ENCODE results near the gene BCL2L12.

Gene BCL2L12

GRCh38 chr19:49660338-49660961 is 5.3 kb upstream of the BCL2L12 start:
- in situ Hi-C loops (cut with HindIII; ENCODE audit: low sequenced_read_pairs), result no loop called here

DNA sequence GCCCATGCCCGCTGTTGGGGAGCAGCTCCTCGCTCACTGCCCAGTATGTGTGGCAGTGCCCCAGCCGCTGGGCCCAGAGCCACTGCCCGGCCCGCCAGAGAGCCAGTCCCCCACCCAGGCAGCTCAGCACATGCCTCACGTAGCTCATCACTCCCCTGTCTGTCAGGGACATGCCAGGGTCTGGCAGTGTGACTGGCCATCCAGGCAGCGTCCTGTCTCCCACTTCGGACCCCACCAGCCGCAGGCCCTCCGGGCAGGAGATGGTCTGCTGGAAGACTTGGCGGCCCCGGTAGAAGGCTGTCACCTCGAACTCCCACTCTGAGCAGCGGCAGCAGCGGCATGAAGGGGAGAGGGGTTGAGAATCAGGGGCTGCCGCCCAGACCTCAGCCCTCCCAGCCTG is 3.7 kb upstream of the BCL2L12 start:
- in situ Hi-C loops (cut with HindIII; ENCODE audit: low sequenced_read_pairs), result no loop called here

GRCh38 chr19:49663224-49663623 is 2.5 kb upstream of the BCL2L12 start:
- in situ Hi-C loops (cut with HindIII; ENCODE audit: low sequenced_read_pairs), result no loop called here

DNA sequence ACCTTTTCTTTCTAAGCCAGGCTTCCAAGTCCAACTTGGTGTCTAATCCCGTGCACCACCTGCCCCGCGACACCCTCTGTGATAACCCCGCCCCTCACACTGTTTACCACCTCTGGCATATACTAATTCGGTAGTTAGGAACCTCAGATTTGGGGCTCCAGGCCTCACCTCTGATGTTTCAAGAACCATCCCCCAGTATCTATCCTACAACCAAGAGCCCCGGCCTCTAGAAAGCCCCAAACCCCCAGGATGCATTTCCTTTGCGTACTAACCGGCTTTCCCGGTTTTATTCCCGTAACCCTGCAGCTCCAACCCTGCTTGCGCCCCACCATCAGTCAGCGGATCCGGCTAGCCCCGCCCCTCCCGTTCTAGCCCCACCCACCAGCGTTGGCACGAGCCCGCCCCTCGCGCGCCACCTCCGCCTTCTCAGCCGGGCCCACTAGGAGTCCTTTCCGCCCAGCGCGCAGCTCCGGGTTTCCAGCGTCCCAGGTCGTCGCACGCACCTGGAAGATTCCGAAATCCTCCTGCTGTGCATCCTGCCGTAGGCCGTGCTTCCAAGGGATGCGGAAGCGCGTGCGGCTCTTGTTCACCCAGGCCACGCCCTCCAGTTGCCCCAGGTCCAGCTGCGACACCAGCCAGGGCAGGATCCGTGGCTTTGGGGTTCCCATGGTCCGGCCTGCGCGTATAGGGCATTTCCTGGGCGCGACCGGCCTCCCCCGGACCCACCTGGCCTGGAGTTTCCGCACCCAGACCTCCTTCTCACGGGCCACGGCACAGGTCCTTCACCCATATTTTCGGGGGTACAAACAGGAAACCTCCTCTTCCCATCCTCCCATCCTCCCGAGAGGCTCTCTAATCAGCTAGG is 1.3 kb upstream of the BCL2L12 start:
- in situ Hi-C loops (cut with HindIII; ENCODE audit: low sequenced_read_pairs), result no loop called here

GRCh38 chr19:49665036-49665350 is 740 bp upstream of the BCL2L12 start:
- in situ Hi-C loops (cut with HindIII; ENCODE audit: low sequenced_read_pairs), result no loop called here

GRCh38 chr19:49666120-49666444 is 349 bp downstream of the BCL2L12 start:
- in situ Hi-C loops (cut with HindIII; ENCODE audit: low sequenced_read_pairs), result no loop called here

DNA sequence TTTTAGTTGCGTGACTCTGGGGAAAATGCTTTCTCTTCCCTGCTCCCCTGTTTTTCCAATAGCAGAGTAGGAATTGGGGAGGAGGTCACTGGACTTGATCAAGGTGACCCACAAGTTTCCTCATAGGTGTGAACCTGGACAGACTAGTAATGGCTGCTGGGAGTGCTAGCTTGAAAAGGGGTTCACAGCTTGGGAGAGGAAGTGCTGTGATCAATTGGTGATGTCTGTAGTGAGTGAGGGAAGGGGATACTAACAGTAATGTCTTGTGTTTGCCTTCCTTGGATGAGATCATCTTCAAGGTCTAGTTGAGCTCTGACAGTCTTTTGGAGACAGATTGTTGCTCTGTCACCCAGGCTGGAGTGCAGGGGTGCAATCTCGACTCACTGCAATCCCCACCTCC is 1.7 kb downstream of the BCL2L12 start:
- in situ Hi-C loops (cut with HindIII; ENCODE audit: low sequenced_read_pairs), result no loop called here

- in situ Hi-C loops (cut with HindIII; ENCODE audit: low sequenced_read_pairs), result no loop called here
These were observed 3.8 kb downstream of the BCL2L12 start for GRCh38 chr19:49669516-49669915.

DNA sequence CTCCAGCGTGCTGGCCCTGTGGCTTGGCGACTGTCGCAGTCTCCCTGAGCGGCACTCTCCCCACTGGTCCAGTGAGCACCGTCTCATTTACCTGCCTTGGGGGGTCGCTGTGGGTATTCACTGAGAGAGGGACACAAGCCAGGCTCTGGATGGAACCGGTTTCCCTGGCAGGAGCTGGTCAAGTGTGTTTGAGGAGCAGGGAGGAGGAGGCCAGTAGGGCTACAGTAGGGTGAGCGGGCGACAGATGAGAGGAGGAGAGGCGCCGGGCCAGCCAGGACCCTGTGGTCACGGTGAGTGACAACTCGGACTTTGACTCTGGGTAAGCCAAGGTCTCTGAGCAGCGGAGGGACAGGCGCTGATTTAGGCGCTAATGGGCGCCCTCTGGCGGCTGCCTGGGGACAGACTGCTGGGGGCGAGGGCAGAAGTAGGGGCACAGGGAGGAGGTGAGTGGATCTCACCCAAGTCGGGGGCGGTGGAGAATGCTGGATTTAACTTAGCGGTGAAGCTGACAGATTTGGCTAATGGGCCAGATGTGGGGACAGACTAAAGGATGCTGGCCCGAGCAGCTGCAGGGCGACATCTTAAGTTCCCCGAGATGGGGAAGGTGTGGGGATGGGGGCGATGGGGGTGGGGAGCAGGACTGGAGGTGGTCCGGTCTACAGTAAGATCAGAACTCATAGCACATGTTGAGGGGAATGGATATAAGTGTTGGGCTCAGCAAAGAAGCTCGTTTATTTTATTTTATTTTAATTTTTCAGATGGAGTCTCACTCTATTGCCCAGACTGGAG is 6.6 kb downstream of the BCL2L12 start:
- in situ Hi-C loops (cut with HindIII; ENCODE audit: low sequenced_read_pairs), result loop anchor here (10.0 kb wide), 1 partner anchor 158 kb away; the partner anchor contains the start of gene FCGRT

- in situ Hi-C loops (cut with HindIII; ENCODE audit: low sequenced_read_pairs), result loop anchor here (10.0 kb wide), 1 partner anchor 161 kb away; the partner anchor contains the start of gene FCGRT
These were observed 10.5 kb downstream of the BCL2L12 start for GRCh38 chr19:49676136-49676783.

DNA sequence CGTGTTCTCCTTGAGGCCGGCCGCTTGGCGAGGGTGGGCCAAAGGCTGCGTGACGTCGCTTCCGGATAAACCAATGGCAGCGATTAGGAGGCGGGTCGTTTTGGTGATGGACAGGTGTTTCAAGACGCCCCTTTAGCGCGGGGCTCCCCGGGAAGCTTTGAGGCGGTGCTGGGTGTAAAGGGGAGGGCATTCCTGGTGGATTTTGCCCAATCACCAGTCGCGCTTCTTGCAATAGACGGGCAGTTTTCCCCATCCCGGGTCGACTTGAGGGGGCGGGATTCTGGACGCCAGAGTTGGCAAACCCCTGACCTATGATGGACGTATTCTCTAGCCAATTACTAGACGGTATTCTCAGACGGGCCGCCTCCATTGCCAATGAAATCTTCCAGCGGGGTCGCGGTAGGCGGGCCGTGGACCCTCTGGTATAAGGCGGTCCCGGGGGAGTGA is 11.1 kb downstream of the BCL2L12 start:
- in situ Hi-C loops (cut with HindIII; ENCODE audit: low sequenced_read_pairs), result loop anchor here (10.0 kb wide), 1 partner anchor 162 kb away; the partner anchor contains the start of gene FCGRT

- in situ Hi-C loops (cut with HindIII; ENCODE audit: low sequenced_read_pairs), result loop anchor here (10.0 kb wide), 1 partner anchor 163 kb away; the partner anchor contains the start of gene FCGRT
These were observed 11.6 kb downstream of the BCL2L12 start, which contains the start of gene PRMT1 for GRCh38 chr19:49677231-49677900. TSS of gene PRMT1 (plus strand) at chr19:49677271. CDS start at chr19:49677281, 10 bp downstream.

DNA sequence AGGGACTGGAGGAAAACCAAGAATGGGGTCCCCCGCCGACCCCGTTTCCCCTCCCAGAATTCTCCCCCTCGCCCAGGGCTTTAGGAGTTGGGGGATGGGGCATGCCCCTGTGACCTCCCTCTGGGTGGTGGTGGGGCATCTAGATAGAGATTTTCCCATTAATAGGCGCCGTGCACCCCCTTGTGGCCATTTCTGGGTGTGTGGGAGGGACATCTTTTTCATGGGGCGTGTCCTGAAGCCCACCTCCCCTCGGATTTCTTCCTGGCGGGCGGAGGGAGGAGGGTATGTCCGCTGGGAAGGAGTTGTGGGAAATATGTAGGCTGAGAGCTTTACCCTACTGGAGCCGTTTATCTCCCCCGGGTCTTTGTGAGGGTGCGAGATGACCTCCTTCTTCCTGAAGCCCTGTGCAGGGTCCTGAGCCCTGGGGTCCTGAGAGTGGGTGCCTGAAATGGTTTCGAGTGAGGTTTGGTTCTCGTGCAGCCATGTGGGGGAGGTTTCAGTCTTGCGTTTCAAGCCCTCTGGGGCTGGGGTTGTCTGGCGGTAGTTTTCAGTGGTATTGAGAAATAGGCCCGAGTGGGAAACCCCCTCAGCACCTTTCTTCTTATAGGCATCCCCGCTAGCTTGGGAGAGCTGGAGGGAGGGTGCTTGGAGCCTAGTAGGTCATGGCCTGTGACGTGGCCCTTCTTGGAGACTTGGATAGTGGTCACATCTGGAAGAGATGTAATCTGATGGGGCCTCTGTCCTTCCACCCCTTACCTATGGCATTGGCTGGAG is 12.4 kb downstream of the BCL2L12 start:
- in situ Hi-C loops (cut with HindIII; ENCODE audit: low sequenced_read_pairs), result loop anchor here (10.0 kb wide), 1 partner anchor 163 kb away; the partner anchor contains the start of gene FCGRT

DNA sequence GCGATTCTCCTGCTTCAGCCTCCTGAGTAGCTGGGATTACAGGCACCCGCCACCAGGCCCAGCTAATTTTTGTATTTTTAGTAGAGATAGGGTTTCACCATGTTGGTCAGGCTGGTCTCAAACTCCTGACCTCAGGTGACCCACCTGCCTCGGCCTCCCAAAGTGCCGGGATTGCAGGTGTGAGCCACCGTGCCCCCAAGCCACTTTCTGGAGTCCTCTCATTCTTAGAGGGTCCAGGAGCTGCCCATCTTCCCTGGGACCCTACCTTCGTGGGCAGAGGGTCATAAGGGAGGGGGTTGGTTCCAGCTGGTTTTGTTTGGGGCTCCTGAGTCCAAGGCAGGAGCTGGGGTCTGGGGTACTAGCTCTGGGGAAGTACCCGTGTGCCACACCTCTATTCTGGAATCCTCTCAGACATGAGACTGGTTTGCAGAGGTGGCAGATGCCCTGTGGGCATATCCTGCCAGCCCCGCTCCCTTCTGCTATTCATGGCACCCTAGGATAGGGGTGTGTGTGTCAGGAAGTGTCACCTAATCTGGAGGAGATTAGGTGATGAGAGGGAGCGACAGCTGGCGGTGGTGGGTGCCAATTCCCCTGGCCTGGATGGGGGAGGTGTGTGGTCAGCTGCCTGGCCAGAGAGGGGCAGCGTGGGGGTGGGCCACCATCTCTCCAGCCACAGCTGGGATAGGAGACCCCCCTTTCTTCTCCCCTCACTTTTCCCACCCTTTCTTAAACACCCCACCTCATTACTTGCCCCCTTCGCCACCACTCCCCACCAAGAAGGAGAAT is 13.4 kb downstream of the BCL2L12 start:
- in situ Hi-C loops (cut with HindIII; ENCODE audit: low sequenced_read_pairs), result loop anchor here (10.0 kb wide), 1 partner anchor 164 kb away; the partner anchor contains the start of gene FCGRT

DNA sequence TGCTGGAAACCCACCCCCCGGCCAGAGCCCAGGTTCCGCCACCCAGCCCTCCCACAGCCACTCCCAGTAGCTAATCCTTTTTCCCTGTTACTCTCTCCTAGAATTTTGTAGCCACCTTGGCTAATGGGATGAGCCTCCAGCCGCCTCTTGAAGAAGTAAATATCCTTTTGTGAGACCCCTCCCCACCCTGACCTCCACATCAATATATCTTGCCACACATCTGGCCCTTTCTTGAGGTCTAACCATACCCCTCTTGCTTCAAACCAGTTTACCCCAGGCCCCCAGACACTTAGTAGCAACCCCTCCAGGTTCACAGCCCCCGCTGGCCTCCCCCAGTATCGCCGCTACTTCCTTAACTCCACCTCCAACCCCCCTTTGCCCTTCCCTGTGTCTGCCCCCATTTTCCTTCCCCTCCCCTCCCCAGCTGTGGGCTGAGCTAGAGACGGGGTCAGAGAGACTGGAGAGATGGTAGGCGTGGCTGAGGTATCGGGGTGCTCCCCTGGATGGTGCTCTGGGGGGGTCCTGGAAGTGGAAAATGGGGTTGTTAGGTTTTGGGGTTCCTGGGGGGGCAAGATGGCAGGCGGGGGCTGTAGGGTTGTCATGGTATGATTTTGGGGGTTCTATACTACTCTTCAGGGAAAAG is 14.2 kb downstream of the BCL2L12 start:
- in situ Hi-C loops (cut with HindIII; ENCODE audit: low sequenced_read_pairs), result loop anchor here (10.0 kb wide), 1 partner anchor 165 kb away; the partner anchor contains the start of gene FCGRT

GRCh38 chr19:49680421-49681351 is 15.0 kb downstream of the BCL2L12 start:
- in situ Hi-C loops (cut with HindIII; ENCODE audit: low sequenced_read_pairs), result no loop called here

- in situ Hi-C loops (cut with HindIII; ENCODE audit: low sequenced_read_pairs), result no loop called here
These were observed 16.1 kb downstream of the BCL2L12 start for GRCh38 chr19:49681830-49682229.
